ENCODE results near the gene HELB.

HELB gene

DNA sequence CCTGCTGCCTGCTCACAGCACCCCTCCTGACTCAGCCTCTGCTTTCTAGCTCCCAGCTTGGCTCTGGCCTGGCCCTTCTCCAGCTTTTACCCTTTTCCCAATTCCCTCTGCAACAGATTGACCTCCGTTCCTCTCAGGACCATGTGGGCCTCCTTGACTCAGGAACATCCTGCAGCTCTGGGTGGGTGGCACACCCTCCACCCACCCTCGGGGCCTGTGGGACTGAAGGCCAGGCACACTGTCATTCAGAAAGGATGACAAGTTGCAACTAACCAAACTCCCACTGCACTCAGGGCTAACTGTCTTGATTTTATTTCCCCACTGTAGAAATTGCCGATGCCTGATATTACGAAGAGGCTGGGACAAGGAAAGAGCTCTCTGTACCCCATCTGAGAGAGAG, 59.4 kb downstream of the HELB start:
- H3K4me3 Mint-ChIP-seq, result no peak overlapping the region
- no peaks in the 10 kb centered on the region for H3K9me3 Mint-ChIP-seq
- H3K4me1 Mint-ChIP-seq (ENCODE audit: low read depth), result no peaks in the 10 kb centered on the region
- H3K27ac Mint-ChIP-seq, result no peak overlapping the region
- H3K27me3 Mint-ChIP-seq (ENCODE audit: low read depth), result no peaks in the 10 kb centered on the region
- peaks cover 27% of the 10 kb centered on the region for H3K36me3 Mint-ChIP-seq (ENCODE audit: low read depth)

DNA sequence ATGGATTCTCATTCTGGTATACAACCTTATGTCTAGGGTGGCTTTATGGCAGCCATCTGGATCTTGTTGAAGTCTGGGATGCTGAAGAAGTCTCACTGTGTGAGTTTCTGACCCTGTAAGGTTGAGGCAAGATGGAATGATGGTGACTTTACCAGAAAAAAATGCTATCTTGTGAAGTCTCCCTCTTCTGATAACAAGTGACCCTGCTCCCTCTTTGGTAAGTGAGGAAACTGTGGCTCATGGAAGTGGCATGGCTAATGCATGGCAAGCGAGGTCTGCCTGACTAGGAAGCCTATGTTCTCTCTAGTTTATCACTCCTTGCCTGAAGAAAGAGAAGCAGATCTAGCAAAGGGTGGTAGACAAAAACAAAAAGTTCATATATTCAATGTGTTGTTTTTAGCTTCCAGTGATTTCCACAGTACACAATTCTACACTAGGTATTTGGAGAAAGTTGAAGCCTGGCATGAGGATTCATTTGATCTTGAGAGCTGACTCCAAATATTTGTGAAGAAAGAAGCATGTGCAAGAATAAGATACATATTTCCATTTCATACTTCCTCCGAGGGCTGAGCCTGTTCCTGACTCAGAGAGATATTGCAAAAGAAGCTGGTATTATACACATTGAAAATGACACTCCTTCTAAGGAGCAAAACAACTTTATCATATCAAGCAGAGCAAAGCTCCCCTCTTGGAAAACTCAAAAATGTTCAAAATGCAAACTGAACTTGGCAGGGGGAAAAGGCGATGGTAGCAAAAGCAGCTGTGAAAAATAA, 63.6 kb downstream of the HELB start:
- H3K9me3 Mint-ChIP-seq, result no peaks in the 10 kb centered on the region
- H3K36me3 Mint-ChIP-seq (ENCODE audit: low read depth), result peaks cover 23% of the 10 kb centered on the region
- H3K4me1 Mint-ChIP-seq (ENCODE audit: low read depth), result no peaks in the 10 kb centered on the region
- H3K27ac Mint-ChIP-seq, result no peak overlapping the region
- H3K4me3 Mint-ChIP-seq, result no peak overlapping the region
- no peaks in the 10 kb centered on the region for H3K27me3 Mint-ChIP-seq (ENCODE audit: low read depth)

DNA sequence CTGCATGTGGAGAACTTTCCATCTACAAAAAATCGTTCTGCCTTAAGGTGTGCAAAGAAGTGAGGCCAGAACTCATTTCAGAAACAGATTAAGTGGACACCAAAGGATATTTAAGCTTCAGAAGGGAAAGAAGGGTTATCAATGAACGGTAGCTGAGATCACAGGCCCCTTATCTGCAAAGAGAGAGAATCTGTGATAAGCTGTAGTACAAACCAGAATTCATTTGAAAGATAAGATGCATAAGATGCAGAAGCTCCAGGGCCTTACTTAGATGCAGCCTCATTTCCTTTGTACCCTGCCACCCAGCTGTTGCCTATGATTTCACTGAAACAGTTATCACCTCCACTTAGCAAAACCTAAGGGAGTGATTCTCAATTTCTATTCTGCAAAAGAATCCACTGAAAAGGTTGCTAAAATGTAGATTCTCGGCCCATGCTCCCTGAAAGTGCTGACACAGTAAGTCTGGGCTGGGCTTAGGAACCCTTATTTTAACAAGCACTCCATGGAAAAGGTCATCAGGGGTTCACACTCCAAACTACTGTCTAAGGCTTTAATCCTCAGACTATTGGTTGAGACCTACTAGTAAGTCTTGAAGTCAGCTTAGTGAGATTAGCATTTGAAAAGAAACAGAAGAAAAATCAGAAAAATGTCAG, 64.8 kb downstream of the HELB start:
- H3K27ac Mint-ChIP-seq, result no peak overlapping the region
- peaks cover 20% of the 10 kb centered on the region for H3K36me3 Mint-ChIP-seq (ENCODE audit: low read depth)
- H3K4me3 Mint-ChIP-seq, result no peak overlapping the region

DNA sequence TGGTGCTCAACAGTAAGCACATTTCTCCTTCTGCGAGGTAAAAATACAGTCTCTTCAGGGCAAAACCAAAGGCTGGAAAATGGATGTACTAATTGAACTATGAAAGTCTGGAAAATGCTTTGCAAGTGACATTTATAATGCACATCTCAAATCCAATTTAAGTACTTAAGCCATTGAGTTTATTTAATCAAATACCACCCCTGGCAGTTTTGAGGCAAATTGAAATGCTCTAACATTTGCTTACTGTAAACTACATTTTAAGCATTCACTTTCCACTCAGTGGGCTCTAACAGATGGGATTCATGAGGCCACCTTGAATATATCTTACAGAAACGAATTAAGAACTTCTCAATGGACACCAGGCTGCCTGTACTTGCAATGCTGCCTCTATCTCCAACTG, 69.7 kb downstream of the HELB start:
- no peaks in the 10 kb centered on the region for H3K9me3 Mint-ChIP-seq
- H3K27me3 Mint-ChIP-seq (ENCODE audit: low read depth), result no peaks in the 10 kb centered on the region
- H3K4me3 Mint-ChIP-seq, result no peak overlapping the region
- H3K36me3 Mint-ChIP-seq (ENCODE audit: low read depth), result peaks cover 8% of the 10 kb centered on the region
- H3K4me1 Mint-ChIP-seq (ENCODE audit: low read depth), result no peaks in the 10 kb centered on the region
- H3K27ac Mint-ChIP-seq, result no peak overlapping the region

More for the DNA sequence above, 64.8 kb downstream of the HELB start:
- Mint-ChIP-seq H3K27me3 (ENCODE audit: low read depth) (no peaks in the 10 kb centered on the region), H3K9me3 (no peaks in the 10 kb centered on the region), H3K4me1 (ENCODE audit: low read depth) (no peaks in the 10 kb centered on the region)

- Mint-ChIP-seq H3K27me3 (ENCODE audit: low read depth) (no peaks in the 10 kb centered on the region), H3K4me1 (ENCODE audit: low read depth) (no peaks in the 10 kb centered on the region), H3K4me3 (no peak overlapping the region), H3K27ac (no peak overlapping the region), H3K9me3 (no peaks in the 10 kb centered on the region), H3K36me3 (ENCODE audit: low read depth) (peaks cover 5% of the 10 kb centered on the region)
Observed at GRCh38 chr12:66375560-66375959, 73.3 kb downstream of the HELB start.

DNA sequence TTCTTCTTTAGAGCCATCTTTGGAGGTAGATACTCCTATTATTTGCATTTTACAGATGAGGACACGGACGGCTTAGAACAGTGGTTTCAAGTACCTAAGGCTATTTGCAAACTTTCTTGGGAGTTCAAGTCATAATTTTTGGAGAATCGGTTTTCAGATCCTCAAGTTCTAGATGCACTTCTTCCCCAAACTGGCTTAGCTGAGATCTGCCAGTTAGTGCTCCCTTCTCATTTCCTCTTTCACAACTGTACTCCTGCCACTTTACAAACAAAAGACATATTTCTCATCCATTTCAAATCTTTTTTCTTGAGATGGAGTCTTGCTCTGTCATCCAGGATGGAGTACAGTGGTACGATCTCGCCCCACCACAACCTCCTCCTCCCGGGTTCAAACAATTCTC, 77.3 kb downstream of the HELB start:
- Mint-ChIP-seq H3K4me3 (no peak overlapping the region), H3K27me3 (ENCODE audit: low read depth) (no peaks in the 10 kb centered on the region), H3K27ac (no peak overlapping the region), H3K4me1 (ENCODE audit: low read depth) (no peaks in the 10 kb centered on the region), H3K9me3 (no peaks in the 10 kb centered on the region), H3K36me3 (ENCODE audit: low read depth) (no peaks in the 10 kb centered on the region)

DNA sequence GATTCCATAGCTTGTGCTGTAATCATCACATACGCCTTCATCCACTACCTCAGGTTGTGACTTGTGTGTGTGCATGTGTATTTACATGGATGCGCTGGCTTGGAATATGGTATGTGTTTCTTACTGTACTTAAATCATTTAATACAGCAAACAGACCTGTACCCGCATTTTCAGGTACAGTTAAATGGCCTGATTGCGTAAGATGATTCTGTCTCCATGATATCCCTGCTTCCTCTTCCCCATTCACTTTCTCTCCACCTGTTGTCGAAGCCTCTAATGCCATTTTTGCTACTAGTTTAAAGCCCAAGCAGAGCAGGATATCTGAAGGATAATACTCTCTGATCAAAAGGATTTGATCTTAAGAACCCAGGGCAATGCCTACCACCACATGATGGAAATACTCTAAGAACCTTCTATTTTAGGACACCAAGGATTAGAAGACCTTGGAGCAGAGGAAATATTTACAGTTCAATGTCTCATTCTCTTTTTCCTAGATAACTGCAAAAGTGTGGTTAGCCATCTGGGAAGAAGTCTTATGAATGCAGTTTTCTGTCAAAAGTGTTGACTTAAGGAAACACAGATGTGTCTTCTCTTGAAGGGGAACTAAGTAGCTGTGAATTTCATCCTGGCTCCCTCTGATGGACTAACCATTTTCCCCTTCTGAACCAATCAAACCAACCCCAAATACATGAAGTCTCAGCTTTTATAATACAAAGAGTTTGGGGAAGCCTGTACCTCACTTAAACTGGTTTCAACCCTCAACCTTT, 78.7 kb downstream of the HELB start:
- H3K27me3 Mint-ChIP-seq (ENCODE audit: low read depth), result no peaks in the 10 kb centered on the region
- no peaks in the 10 kb centered on the region for H3K9me3 Mint-ChIP-seq
- no peak overlapping the region for H3K4me3 Mint-ChIP-seq
- H3K27ac Mint-ChIP-seq, result no peak overlapping the region
- H3K4me1 Mint-ChIP-seq (ENCODE audit: low read depth), result no peaks in the 10 kb centered on the region
- H3K36me3 Mint-ChIP-seq (ENCODE audit: low read depth), result no peaks in the 10 kb centered on the region

DNA sequence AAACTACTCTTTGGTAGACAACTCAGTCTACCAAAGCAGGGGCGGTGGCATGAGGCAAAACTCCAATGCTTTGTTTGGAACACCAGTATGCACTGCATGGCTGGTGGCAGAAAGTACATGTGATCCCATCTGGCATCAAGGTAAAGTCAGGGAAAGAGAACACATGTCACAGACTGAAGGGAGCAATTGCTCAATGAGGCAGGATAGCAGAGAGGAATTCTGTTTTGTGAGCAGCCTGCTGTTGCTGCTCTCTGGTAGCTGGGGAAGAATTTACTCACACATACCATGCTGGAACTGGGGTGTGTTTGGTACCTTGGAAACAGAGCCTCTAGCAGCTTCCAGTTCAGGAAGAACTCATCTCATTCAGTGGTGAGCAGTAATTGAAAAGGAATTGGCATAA, 84.8 kb downstream of the HELB start:
- no peaks in the 10 kb centered on the region for H3K9me3 Mint-ChIP-seq
- H3K27me3 Mint-ChIP-seq (ENCODE audit: low read depth), result no peaks in the 10 kb centered on the region
- H3K36me3 Mint-ChIP-seq (ENCODE audit: low read depth), result peaks cover 2% of the 10 kb centered on the region
- no peak overlapping the region for H3K27ac Mint-ChIP-seq
- no peaks in the 10 kb centered on the region for H3K4me1 Mint-ChIP-seq (ENCODE audit: low read depth)
- H3K4me3 Mint-ChIP-seq, result no peak overlapping the region

Data from T-helper 1 cell treated with Interleukin-12 subunit alpha and Interleukin-12 subunit beta and Interleukin-4 antibody, amounts not matched to agents 30 μg/mL and 1 μg/mL, for 36 hours (primary cell).